Measurements from ENCODE around the gene DENND4A.

DNA sequence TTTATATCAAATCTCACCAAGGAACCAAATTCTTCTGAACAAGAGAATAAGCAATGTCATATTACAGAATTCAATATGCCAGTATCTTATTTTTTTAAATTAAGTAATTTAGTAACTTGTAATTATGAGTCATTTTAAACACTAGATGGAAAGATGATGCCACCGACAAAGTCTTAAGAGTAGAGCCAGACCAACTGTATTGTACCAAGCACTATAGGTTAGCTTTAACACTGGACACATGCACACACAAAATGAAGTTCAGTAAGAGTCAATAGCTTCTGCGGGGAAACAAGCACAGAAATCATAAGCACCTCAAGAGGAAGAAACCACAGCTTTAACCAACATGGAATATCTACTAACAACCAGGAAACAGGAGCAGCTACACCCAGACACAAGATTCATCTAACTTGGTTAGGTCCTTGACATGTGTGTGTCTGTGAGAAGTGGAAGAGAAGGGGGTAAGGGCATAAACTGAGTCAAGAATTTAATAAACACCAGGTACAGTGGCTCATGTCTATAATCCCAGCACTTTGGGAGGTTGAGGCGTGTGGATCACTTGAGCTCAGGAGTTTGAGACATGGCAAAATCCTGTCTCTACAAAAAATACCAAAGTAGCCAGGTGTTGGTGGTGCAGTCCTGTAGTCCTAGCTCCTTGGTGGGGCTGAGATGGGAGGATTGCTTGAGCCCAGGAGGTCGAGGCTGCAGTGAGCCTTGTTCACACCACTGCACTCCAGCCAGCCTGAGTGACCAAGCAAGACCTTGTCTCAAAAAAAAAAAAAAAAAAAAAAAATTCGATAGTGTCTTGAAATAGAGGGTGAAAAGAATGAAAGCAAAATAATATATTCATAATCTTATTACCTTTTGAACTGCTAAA is 28.9 kb downstream of the DENND4A start:
- TF ChIP-seq, protein P1, sequence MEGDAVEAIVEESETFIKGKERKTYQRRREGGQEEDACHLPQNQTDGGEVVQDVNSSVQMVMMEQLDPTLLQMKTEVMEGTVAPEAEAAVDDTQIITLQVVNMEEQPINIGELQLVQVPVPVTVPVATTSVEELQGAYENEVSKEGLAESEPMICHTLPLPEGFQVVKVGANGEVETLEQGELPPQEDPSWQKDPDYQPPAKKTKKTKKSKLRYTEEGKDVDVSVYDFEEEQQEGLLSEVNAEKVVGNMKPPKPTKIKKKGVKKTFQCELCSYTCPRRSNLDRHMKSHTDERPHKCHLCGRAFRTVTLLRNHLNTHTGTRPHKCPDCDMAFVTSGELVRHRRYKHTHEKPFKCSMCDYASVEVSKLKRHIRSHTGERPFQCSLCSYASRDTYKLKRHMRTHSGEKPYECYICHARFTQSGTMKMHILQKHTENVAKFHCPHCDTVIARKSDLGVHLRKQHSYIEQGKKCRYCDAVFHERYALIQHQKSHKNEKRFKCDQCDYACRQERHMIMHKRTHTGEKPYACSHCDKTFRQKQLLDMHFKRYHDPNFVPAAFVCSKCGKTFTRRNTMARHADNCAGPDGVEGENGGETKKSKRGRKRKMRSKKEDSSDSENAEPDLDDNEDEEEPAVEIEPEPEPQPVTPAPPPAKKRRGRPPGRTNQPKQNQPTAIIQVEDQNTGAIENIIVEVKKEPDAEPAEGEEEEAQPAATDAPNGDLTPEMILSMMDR (IDR thresholded peaks at IDR 0.05), result no peak
- TF ChIP-seq POLR2AphosphoS5 (IDR thresholded peaks at IDR 0.05; ENCODE audit: low read depth, low read length) (no peak), TCF7L2 (IDR thresholded peaks at IDR 0.05; ENCODE audit: low read depth, low read length) (no peak)
- TF ChIP-seq, protein P2, sequence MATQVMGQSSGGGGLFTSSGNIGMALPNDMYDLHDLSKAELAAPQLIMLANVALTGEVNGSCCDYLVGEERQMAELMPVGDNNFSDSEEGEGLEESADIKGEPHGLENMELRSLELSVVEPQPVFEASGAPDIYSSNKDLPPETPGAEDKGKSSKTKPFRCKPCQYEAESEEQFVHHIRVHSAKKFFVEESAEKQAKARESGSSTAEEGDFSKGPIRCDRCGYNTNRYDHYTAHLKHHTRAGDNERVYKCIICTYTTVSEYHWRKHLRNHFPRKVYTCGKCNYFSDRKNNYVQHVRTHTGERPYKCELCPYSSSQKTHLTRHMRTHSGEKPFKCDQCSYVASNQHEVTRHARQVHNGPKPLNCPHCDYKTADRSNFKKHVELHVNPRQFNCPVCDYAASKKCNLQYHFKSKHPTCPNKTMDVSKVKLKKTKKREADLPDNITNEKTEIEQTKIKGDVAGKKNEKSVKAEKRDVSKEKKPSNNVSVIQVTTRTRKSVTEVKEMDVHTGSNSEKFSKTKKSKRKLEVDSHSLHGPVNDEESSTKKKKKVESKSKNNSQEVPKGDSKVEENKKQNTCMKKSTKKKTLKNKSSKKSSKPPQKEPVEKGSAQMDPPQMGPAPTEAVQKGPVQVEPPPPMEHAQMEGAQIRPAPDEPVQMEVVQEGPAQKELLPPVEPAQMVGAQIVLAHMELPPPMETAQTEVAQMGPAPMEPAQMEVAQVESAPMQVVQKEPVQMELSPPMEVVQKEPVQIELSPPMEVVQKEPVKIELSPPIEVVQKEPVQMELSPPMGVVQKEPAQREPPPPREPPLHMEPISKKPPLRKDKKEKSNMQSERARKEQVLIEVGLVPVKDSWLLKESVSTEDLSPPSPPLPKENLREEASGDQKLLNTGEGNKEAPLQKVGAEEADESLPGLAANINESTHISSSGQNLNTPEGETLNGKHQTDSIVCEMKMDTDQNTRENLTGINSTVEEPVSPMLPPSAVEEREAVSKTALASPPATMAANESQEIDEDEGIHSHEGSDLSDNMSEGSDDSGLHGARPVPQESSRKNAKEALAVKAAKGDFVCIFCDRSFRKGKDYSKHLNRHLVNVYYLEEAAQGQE (IDR thresholded peaks at IDR 0.05; ENCODE audit: insufficient read depth in 1 of 2, low read depth in 2 of 2, low read length in 1 of 2), result no peak

Measured in Panc1 (cell line).